ENCODE results near the gene MAP3K3. TPM values are rescaled to one million over a fixed set of nuclear protein-coding genes. Genes with fewer than 3 reads are reported as not detected.

The MAP3K3 gene
- total RNA-seq (100 to 1,000 TPM in 2 of 7 donors, 10 to 100 TPM in 5; 69.9 to 125 (median 94.9) TPM), polyA plus RNA-seq (10 to 100 TPM; 12.2 to 34.1 (median 17.3) TPM)
- long read RNA-seq, donor 1, full-length matches to known transcripts = 2 of 2 reads
- long read RNA-seq, donor 1, partial matches to known transcripts = 0 of 2 reads
- long read RNA-seq, donor 1, other reads (novel, unspliced or antisense) = 0 of 2 reads
- long read RNA-seq, donor 2, partial matches to known transcripts = 0 of 3 reads
- long read RNA-seq, donor 2, other reads (novel, unspliced or antisense) = 0 of 3 reads

- intact Hi-C loops (cut with DNase I; ENCODE audit: low total_unique reads) = loop anchor here (10.0 kb wide), 1 partner anchor 73 kb away; no protein-coding TSS in a partner anchor
- 0 to 1% (median 1%) methylated on average over 52 to 75 of the region's 75 CpGs for WGBS, 5 donors
Measured at GRCh38 chr17:63621684-63622573, at the start of gene MAP3K3. MAP3K3 (plus strand) TSS chr17:63622417; CDS start chr17:63622760, 343 bp downstream.

GRCh38 chr17:63573634-63574033, 48.6 kb upstream of the MAP3K3 start:
- WGBS, 5 donors = 80 to 93% (median 89%) methylated on average over 5 of the region's 5 CpGs
- DNase-seq = no peak
- Histone ChIP-seq H3K4me3 (no peak overlapping the region), H3K36me3 (peaks cover 0 to 40% (median 2%) of the 10 kb centered on the region in 6 donors), H3K27me3 (replicated peaks in 1 of 7) (no peaks in the 10 kb centered on the region), H3K4me1 (peaks cover 0 to 41% (median 8%) of the 10 kb centered on the region in 6 donors), H3K27ac (no peak overlapping the region), H3K9me3 (no peaks in the 10 kb centered on the region)
- intact Hi-C loops (cut with DNase I; ENCODE audit: low total_unique reads) = no loop called here
- TF ChIP-seq CTCF (IDR thresholded peaks at IDR 0.05 in 8 of 11, conservative IDR thresholded peaks at IDR 0.05 in 3 of 11) (no peak), POLR2AphosphoS5 (IDR thresholded peaks at IDR 0.05) (no peak), POLR2A (IDR thresholded peaks at IDR 0.05) (no peak)

More at GRCh38 chr17:63621684-63622573, at the start of gene MAP3K3:
- H3K27me3 ChIP-seq (replicated peaks in 1 of 7) = no peaks in the 10 kb centered on the region
- H3K4me1 ChIP-seq = peaks cover 22 to 50% (median 45%) of the 10 kb centered on the region in 6 donors
- H3K36me3 ChIP-seq = no peaks in the 10 kb centered on the region
- TF ChIP-seq POLR2AphosphoS5 (IDR thresholded peaks at IDR 0.05) = peak; percentile 95 to 97 (median 96)
- TF ChIP-seq POLR2A (IDR thresholded peaks at IDR 0.05) = peak in 1 of 3 donors; percentile 81
- peak in 6 of 11 experiments; percentile 33 to 63 (median 50) for TF ChIP-seq CTCF (IDR thresholded peaks at IDR 0.05 in 8 of 11, conservative IDR thresholded peaks at IDR 0.05 in 3 of 11)
- peak within 1 kb of the TSS; percentile 83 to 96 (median 88) for H3K27ac ChIP-seq
- H3K4me3 ChIP-seq = peak within 1 kb of the TSS; percentile 50 to 83 (median 76)
- DNase-seq = peak; percentile 99
- H3K9me3 ChIP-seq = no peaks in the 10 kb centered on the region

GRCh38 chr17:63578027-63578768, 44.0 kb upstream of the MAP3K3 start:
- DNase-seq = no peak
- Histone ChIP-seq H3K27ac (no peak overlapping the region), H3K27me3 (replicated peaks in 1 of 7) (no peaks in the 10 kb centered on the region), H3K36me3 (peaks cover 0 to 62% (median 44%) of the 10 kb centered on the region in 6 donors), H3K9me3 (no peaks in the 10 kb centered on the region), H3K4me3 (no peak overlapping the region), H3K4me1 (no peaks in the 10 kb centered on the region)
- 89 to 96% (median 91%) methylated on average over 7 of the region's 7 CpGs for WGBS, 5 donors
- TF ChIP-seq CTCF (IDR thresholded peaks at IDR 0.05 in 8 of 11, conservative IDR thresholded peaks at IDR 0.05 in 3 of 11) = no peak
- intact Hi-C loops (cut with DNase I; ENCODE audit: low total_unique reads) = no loop called here
